Body of pancreas (tissue), 4 donors: ENCODE measurements around the gene RAB17.

Source experiments
- CTCF ChIP-seq, 7 experiments: fragments of 450-650 bp in 4 of 7; fragments of 200-600 bp in 3 of 7; sonication (generic) in 3 of 7; IDR thresholded peaks; one replicate each; pipeline ENCODE4 v1.5.1; 2016 to 2019; ENCODE audit warnings: antibody characterized with exemption in 7 of 7
- POLR2A ChIP-seq, 3 donors: fragments of 450-650 bp; IDR thresholded peaks; one replicate each; pipeline ENCODE4 v1.6.1; 2016; ENCODE audit warnings: antibody characterized with exemption in 3 of 3, mild to moderate bottlenecking in 2 of 3

GRCh38 chr2:237527233-237527632 lies 63.3 kb downstream of the RAB17 start:
- no peak for TF ChIP-seq CTCF (IDR thresholded peaks at IDR 0.05)
- no peak for TF ChIP-seq POLR2A (IDR thresholded peaks at IDR 0.05)
